Lower lobe of right lung (tissue), 2 donors: ENCODE measurements around the gene OTOP2. TPM values are rescaled to one million over a fixed set of nuclear protein-coding genes. Genes with fewer than 3 reads are reported as not detected.
"Not testable (repeated sequence)": the region's sequence is repeated elsewhere in the genome, so short reads cannot be mapped to it uniquely, and the experiment has no call there.

ENCODE experiments used
- ATAC-seq, 2 donors: fragments of 200-7000 bp; cut with Tn5 transposase; one replicate each; pipeline ENCODE4 v1.9.1; 2020 to 2022; ENCODE audit warnings: mild to moderate bottlenecking in 2 of 2, moderate library complexity in 2 of 2
- DNase-seq: peaks from one replicate; pipeline ENCODE4 v3.0.0-alpha.2; 2020
- H3K27ac ChIP-seq: fragments of 200-600 bp; one replicate; pipeline ENCODE4 v1.8.0; 2022
- H3K27me3 ChIP-seq: fragments of 200-600 bp; one replicate; pipeline ENCODE4 v1.8.0; 2022; ENCODE audit warnings: low read depth
- H3K36me3 ChIP-seq: fragments of 200-600 bp; one replicate; pipeline ENCODE4 v1.8.0; 2022; ENCODE audit warnings: mild to moderate bottlenecking
- H3K4me1 ChIP-seq: fragments of 200-600 bp; one replicate; pipeline ENCODE4 v1.8.0; 2022
- H3K4me3 ChIP-seq: fragments of 200-600 bp; one replicate; pipeline ENCODE4 v1.8.0; 2022; ENCODE audit warnings: mild to moderate bottlenecking
- H3K9me3 ChIP-seq: fragments of 200-600 bp; one replicate; pipeline ENCODE4 v1.8.0; 2022
- intact Hi-C: fragments of 100-400 bp; cut with DNase I; formaldehyde crosslinking; loops from one replicate; pipeline ENCODE4 v1.11.0; 2022
- total RNA-seq: library from RNA; stranded (reverse); fragmentation: NEBNext Ultra II Directional; extraction: Animal tissue kit (Norgen Biotek cat#: 25700); gene quantifications from one replicate; pipeline ENCODE4 v1.2.1, GENCODE V29; 2021
- TF ChIP-seq, protein P1 (sequence below): fragments of 200-600 bp; IDR thresholded peaks from one replicate; pipeline ENCODE4 v1.8.0; 2022; ENCODE audit warnings: antibody characterized with exemption, mild to moderate bottlenecking
- donor health status: DM: no; HTN: yes; CAD: no; lungs with severe emphysema.

Gene OTOP2
- total RNA-seq, 1 donor from 2014 or later, result not detected

- Histone ChIP-seq H3K9me3 (no peaks in the 10 kb centered on the region), H3K4me1 (peaks cover 12% of the 10 kb centered on the region), H3K4me3 (no peak overlapping the region), H3K27ac (no peak overlapping the region), H3K27me3 (peaks cover 5% of the 10 kb centered on the region), H3K36me3 (no peaks in the 10 kb centered on the region)
- intact Hi-C loops, result no loop called here
- ATAC-seq (no peak), DNase-seq (no peak)
- TF ChIP-seq, protein P1, sequence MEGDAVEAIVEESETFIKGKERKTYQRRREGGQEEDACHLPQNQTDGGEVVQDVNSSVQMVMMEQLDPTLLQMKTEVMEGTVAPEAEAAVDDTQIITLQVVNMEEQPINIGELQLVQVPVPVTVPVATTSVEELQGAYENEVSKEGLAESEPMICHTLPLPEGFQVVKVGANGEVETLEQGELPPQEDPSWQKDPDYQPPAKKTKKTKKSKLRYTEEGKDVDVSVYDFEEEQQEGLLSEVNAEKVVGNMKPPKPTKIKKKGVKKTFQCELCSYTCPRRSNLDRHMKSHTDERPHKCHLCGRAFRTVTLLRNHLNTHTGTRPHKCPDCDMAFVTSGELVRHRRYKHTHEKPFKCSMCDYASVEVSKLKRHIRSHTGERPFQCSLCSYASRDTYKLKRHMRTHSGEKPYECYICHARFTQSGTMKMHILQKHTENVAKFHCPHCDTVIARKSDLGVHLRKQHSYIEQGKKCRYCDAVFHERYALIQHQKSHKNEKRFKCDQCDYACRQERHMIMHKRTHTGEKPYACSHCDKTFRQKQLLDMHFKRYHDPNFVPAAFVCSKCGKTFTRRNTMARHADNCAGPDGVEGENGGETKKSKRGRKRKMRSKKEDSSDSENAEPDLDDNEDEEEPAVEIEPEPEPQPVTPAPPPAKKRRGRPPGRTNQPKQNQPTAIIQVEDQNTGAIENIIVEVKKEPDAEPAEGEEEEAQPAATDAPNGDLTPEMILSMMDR, result no peak
Measured at GRCh38 chr17:74978240-74978639, 54.2 kb downstream of the OTOP2 start.

GRCh38 chr17:74979408-74980146 lies 55.5 kb downstream of the OTOP2 start:
- no peaks in the 10 kb centered on the region for H3K36me3 ChIP-seq
- no peaks in the 10 kb centered on the region for H3K9me3 ChIP-seq
- peaks cover 12% of the 10 kb centered on the region for H3K4me1 ChIP-seq
- no peaks in the 10 kb centered on the region for H3K27me3 ChIP-seq
- intact Hi-C loops, result no loop called here
- no peak overlapping the region for H3K27ac ChIP-seq
- DNase-seq (no peak), ATAC-seq (no peak)
- TF ChIP-seq, protein P1, result no peak
- H3K4me3 ChIP-seq, result no peak overlapping the region

- H3K27ac ChIP-seq, result peak overlapping the region; percentile 88
- DNase-seq, result no peak
- peaks cover 12% of the 10 kb centered on the region for H3K4me1 ChIP-seq
- ATAC-seq, result no peak
- H3K4me3 ChIP-seq, result peak overlapping the region; percentile 66
- no peaks in the 10 kb centered on the region for H3K9me3 ChIP-seq
- intact Hi-C loops, result no loop called here
- H3K27me3 ChIP-seq, result no peaks in the 10 kb centered on the region
- TF ChIP-seq, protein P1, result no peak
- H3K36me3 ChIP-seq, result no peaks in the 10 kb centered on the region
Measured at GRCh38 chr17:74981318-74981978, 57.4 kb downstream of the OTOP2 start.

- intact Hi-C loops, result no loop called here
- Histone ChIP-seq H3K27me3 (no peaks in the 10 kb centered on the region), H3K4me3 (peak overlapping the region; percentile 66), H3K4me1 (peaks cover 17% of the 10 kb centered on the region), H3K27ac (peak overlapping the region; percentile 88), H3K9me3 (no peaks in the 10 kb centered on the region), H3K36me3 (no peaks in the 10 kb centered on the region)
- ATAC-seq (peak; percentile 96), DNase-seq (peak; percentile 82)
- TF ChIP-seq, protein P1, result no peak
Measured at GRCh38 chr17:74981979-74982662, 58.0 kb downstream of the OTOP2 start.

DNA sequence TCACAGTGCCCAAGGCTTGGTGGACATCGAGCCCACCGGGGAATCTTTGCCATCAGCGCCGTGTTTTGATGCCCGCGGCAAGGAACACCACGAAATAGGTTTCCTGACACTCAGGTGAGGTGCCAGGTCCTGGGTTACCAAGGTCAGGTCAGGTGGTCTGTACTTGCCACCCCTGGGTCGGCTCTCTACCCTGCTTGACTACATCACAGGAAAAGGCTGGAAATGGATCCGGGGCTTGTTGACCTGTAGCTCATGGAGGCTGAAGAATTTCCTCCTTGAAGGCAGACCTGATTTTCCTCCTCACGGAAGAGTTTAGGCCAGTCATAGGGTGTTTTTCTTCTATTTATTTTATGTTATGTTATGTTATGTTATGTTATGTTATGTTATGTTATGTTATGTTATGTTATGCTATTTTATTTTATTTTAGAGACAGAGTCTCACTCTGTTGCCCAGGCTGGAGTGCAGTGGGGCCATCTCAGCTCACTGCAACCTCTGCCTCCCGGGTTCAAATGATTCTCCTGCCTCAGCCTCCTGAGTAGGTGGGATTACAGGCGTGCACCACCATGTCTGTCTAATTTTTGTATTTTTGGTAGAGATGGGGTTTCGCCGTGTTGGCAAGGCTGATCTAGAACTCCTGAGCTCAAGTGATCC lies 58.7 kb downstream of the OTOP2 start:
- Histone ChIP-seq H3K4me1 (peaks cover 17% of the 10 kb centered on the region), H3K27ac (peak overlapping the region; percentile 88), H3K4me3 (peak overlapping the region; percentile 66)
- ATAC-seq, result peak; percentile 5 to 16
- H3K9me3 ChIP-seq, DNase-seq, H3K36me3 ChIP-seq, intact Hi-C loops, H3K27me3 ChIP-seq: not testable (repeated sequence)

Other genes starting within 250 kb of the OTOP2 start
- 66.2 TPM for gene CD300LF, start 211.3 kb upstream of the OTOP2 start, total RNA-seq
- 7.4 TPM for gene RAB37, start 187.0 kb upstream of the OTOP2 start, total RNA-seq
- gene NHERF1, start 175.6 kb upstream of the OTOP2 start, total RNA-seq, result 35.7 TPM
- 48.6 TPM for gene NAT9, start 147.9 kb upstream of the OTOP2 start, total RNA-seq
- 0.83 TPM for gene GRIN2C, start 64.4 kb upstream of the OTOP2 start, total RNA-seq
- 12.6 TPM for gene FDXR, start 51.3 kb upstream of the OTOP2 start, total RNA-seq
- not detected for gene FADS6, start 30.6 kb upstream of the OTOP2 start, total RNA-seq
- 0.21 TPM for gene USH1G, start 1.0 kb upstream of the OTOP2 start, total RNA-seq
- not detected for gene OTOP3, start 11.6 kb downstream of the OTOP2 start, total RNA-seq
- 28.6 TPM for gene HID1, start 48.5 kb downstream of the OTOP2 start, total RNA-seq
- 12.6 TPM for gene CDR2L, start 63.4 kb downstream of the OTOP2 start, total RNA-seq
- 22.4 TPM for gene MRPL58, start 88.4 kb downstream of the OTOP2 start, total RNA-seq
- 171 TPM for gene ATP5PD, start 122.7 kb downstream of the OTOP2 start, total RNA-seq
- 22.9 TPM for gene KCTD2, start 123.0 kb downstream of the OTOP2 start, total RNA-seq
- gene SLC16A5, start 163.7 kb downstream of the OTOP2 start, total RNA-seq, result 32.3 TPM
- gene ARMC7, start 185.7 kb downstream of the OTOP2 start, total RNA-seq, result 16.7 TPM
- gene NT5C, start 207.5 kb downstream of the OTOP2 start, total RNA-seq, result 34.9 TPM
- gene JPT1, start 230.2 kb downstream of the OTOP2 start, total RNA-seq, result 61.1 TPM